ENCODE results near the gene P4HA2. TPM values are rescaled to one million over a fixed set of nuclear protein-coding genes. Genes with fewer than 3 reads are reported as not detected.
"Not testable (repeated sequence)": the region's sequence is repeated elsewhere in the genome, so short reads cannot be mapped to it uniquely, and the experiment has no call there.

Gene P4HA2
- total and polyA plus RNA-seq, 8 donors, result 9.0 to 109 (median 26.5) TPM

- no peak for TF ChIP-seq POLR2AphosphoS5 (IDR thresholded peaks at IDR 0.05)
- TF ChIP-seq POLR2A (IDR thresholded peaks at IDR 0.05), result no peak
- TF ChIP-seq, protein P1, sequence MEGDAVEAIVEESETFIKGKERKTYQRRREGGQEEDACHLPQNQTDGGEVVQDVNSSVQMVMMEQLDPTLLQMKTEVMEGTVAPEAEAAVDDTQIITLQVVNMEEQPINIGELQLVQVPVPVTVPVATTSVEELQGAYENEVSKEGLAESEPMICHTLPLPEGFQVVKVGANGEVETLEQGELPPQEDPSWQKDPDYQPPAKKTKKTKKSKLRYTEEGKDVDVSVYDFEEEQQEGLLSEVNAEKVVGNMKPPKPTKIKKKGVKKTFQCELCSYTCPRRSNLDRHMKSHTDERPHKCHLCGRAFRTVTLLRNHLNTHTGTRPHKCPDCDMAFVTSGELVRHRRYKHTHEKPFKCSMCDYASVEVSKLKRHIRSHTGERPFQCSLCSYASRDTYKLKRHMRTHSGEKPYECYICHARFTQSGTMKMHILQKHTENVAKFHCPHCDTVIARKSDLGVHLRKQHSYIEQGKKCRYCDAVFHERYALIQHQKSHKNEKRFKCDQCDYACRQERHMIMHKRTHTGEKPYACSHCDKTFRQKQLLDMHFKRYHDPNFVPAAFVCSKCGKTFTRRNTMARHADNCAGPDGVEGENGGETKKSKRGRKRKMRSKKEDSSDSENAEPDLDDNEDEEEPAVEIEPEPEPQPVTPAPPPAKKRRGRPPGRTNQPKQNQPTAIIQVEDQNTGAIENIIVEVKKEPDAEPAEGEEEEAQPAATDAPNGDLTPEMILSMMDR (IDR thresholded peaks at IDR 0.05), result no peak
- TF ChIP-seq EP300 (IDR thresholded peaks at IDR 0.05), result no peak
- Histone ChIP-seq H3K4me1 (no peaks in the 10 kb centered on the region), H3K27ac (no peak overlapping the region), H3K36me3 (no peaks in the 10 kb centered on the region), H3K9me3 (peaks cover 0 to 36% (median 24%) of the 10 kb centered on the region in 4 donors), H3K4me3 (no peak overlapping the region), H3K27me3 (peaks cover 0 to 7% (median 0%) of the 10 kb centered on the region in 3 donors)
- 65 to 74% (median 73%) methylated on average over 4 of the region's 4 CpGs for WGBS, 5 donors
- intact Hi-C loops (cut with DNase I; ENCODE audit: low total_unique reads), result no loop called here
- DNase-seq, result no peak
Observed at GRCh38 chr5:132156413-132156812, 71.2 kb downstream of the P4HA2 start.

DNA sequence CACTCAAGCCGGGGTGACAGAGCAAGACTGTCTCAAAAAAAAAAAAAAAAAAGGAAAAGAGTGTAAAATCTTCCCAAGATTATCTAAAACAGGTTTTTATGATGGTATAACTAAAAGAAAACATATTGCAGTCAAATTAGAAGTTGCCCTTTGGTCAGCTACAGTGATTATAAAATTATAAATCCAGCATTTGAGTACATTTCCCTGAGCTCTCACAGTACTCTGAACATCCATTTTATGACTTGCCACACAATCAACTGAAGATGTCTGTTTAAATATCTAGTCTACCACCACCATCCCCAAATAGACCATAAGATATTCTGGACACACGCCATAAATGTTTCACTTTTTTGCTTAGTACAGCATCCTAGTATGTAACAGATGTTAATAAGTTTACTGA, 77.1 kb downstream of the P4HA2 start:
- intact Hi-C loops (cut with DNase I; ENCODE audit: low total_unique reads), result no loop called here
- Histone ChIP-seq H3K27ac (no peak overlapping the region), H3K27me3 (no peaks in the 10 kb centered on the region), H3K4me3 (no peak overlapping the region), H3K9me3 (peaks cover 0 to 36% (median 19%) of the 10 kb centered on the region in 4 donors), H3K4me1 (no peaks in the 10 kb centered on the region), H3K36me3 (no peaks in the 10 kb centered on the region)
- TF ChIP-seq, protein P1 (IDR thresholded peaks at IDR 0.05), result no peak
- TF ChIP-seq POLR2A (IDR thresholded peaks at IDR 0.05) (no peak), POLR2AphosphoS5 (IDR thresholded peaks at IDR 0.05) (no peak), EP300 (IDR thresholded peaks at IDR 0.05) (no peak)
- no peak for DNase-seq
- WGBS, 5 donors, result 76 to 95% (median 92%) methylated on average over 2 of the region's 2 CpGs

GRCh38 chr5:132147663-132148062, 80.0 kb downstream of the P4HA2 start:
- 74 to 85% (median 77%) methylated on average over 3 of the region's 3 CpGs for WGBS, 5 donors
- H3K27me3 ChIP-seq, result no peaks in the 10 kb centered on the region
- TF ChIP-seq POLR2A (IDR thresholded peaks at IDR 0.05), result no peak
- TF ChIP-seq POLR2AphosphoS5 (IDR thresholded peaks at IDR 0.05), result no peak
- TF ChIP-seq EP300 (IDR thresholded peaks at IDR 0.05), result no peak
- TF ChIP-seq, protein P1 (IDR thresholded peaks at IDR 0.05), result no peak
- H3K4me1 ChIP-seq, result no peaks in the 10 kb centered on the region
- H3K27ac ChIP-seq, result no peak overlapping the region
- intact Hi-C loops (cut with DNase I; ENCODE audit: low total_unique reads), result no loop called here
- peaks cover 3 to 37% (median 20%) of the 10 kb centered on the region in 4 donors for H3K9me3 ChIP-seq
- no peak overlapping the region for H3K4me3 ChIP-seq
- no peaks in the 10 kb centered on the region for H3K36me3 ChIP-seq
- DNase-seq, result no peak

- DNase-seq; H3K4me1 ChIP-seq; H3K27ac ChIP-seq; H3K27me3 ChIP-seq; intact Hi-C loops (cut with DNase I; ENCODE audit: low total_unique reads); H3K4me3 ChIP-seq; H3K36me3 ChIP-seq: not testable (repeated sequence)
- H3K9me3 ChIP-seq, result peaks cover 3 to 34% (median 16%) of the 10 kb centered on the region in 4 donors
- 83 to 100% (median 96%) methylated on average over 3 of the region's 3 CpGs for WGBS, 5 donors
Observed at GRCh38 chr5:132145326-132145725, 82.3 kb downstream of the P4HA2 start.

GRCh38 chr5:132143148-132143547, 84.5 kb downstream of the P4HA2 start:
- peaks cover 3 to 45% (median 19%) of the 10 kb centered on the region in 4 donors for H3K9me3 ChIP-seq
- no peak for TF ChIP-seq POLR2A (IDR thresholded peaks at IDR 0.05)
- TF ChIP-seq, protein P1 (IDR thresholded peaks at IDR 0.05), result no peak
- TF ChIP-seq POLR2AphosphoS5 (IDR thresholded peaks at IDR 0.05), result no peak
- TF ChIP-seq EP300 (IDR thresholded peaks at IDR 0.05), result no peak
- 80 to 100% (median 91%) methylated on average over 1 of the region's 1 CpG for WGBS, 5 donors

More at GRCh38 chr5:132143148-132143547, 84.5 kb downstream of the P4HA2 start:
- DNase-seq, result no peak
- Histone ChIP-seq H3K4me1 (no peaks in the 10 kb centered on the region), H3K27me3 (no peaks in the 10 kb centered on the region), H3K4me3 (no peak overlapping the region), H3K36me3 (no peaks in the 10 kb centered on the region), H3K27ac (no peak overlapping the region)
- intact Hi-C loops (cut with DNase I; ENCODE audit: low total_unique reads), result no loop called here

Measured in stomach (tissue), 9 donors.